Kidney (tissue), 14 donors: ENCODE data around the gene WDR13. TPM values are rescaled to one million over a fixed set of nuclear protein-coding genes. Genes with fewer than 3 reads are reported as not detected.

ENCODE experiments used
- DNase-seq, 5 donors: peaks; one replicate each; pipeline ENCODE4 v3.0.0-alpha.2; 2013 to 2020
- FAIRE-seq: peaks from 2 replicates; lab custom pipeline; 2012; peaks lifted over from hg19 to GRCh38; lab: Jason Lieb, UNC
- H3K27ac ChIP-seq, 2 donors: one replicate each; pipeline ENCODE4 v1.7.0; 2013; ENCODE audit warnings: low read depth in 2 of 2, low read length in 2 of 2, inconsistent platforms in 1 of 2
- H3K27me3 ChIP-seq: one replicate; pipeline ENCODE4 v1.7.1; 2013; ENCODE audit warnings: low read length, inconsistent platforms; ENCODE audit not compliant: control insufficient read depth, insufficient read depth
- H3K36me3 ChIP-seq, 3 donors: one replicate each; pipeline versions ENCODE4 v1.7.0 to v1.7.1; 2013; ENCODE audit warnings: low read length in 3 of 3, control low read depth in 1 of 3, inconsistent platforms in 1 of 3; ENCODE audit not compliant: insufficient read depth in 3 of 3, control insufficient read depth in 2 of 3
- H3K4me1 ChIP-seq, 3 donors: one replicate each; pipeline versions ENCODE4 v1.7.0 to v1.7.1; 2013; ENCODE audit warnings: low read length in 3 of 3, inconsistent platforms in 1 of 3, low read depth in 1 of 3; ENCODE audit not compliant: control insufficient read depth in 2 of 3, insufficient read depth in 2 of 3
- H3K4me3 ChIP-seq, 3 donors: one replicate each; pipeline versions ENCODE4 v1.7.0 to v1.8.1; 2013; ENCODE audit warnings: low read length in 3 of 3, control low read depth in 1 of 3, inconsistent platforms in 1 of 3
- H3K9ac ChIP-seq, 3 donors: one replicate each; pipeline versions ENCODE4 v1.7.0 to v1.7.1; 2013; ENCODE audit warnings: low read length in 3 of 3, control low read depth in 1 of 3, inconsistent platforms in 1 of 3
- H3K9me3 ChIP-seq, 3 donors: one replicate each; pipeline versions ENCODE4 v1.7.0 to v1.7.1; 2013; ENCODE audit warnings: low read length in 3 of 3, control low read depth in 1 of 3, inconsistent platforms in 1 of 3; ENCODE audit not compliant: control insufficient read depth in 2 of 3, insufficient read depth in 1 of 3
- intact Hi-C: fragments of 100-400 bp; cut with DNase I; formaldehyde crosslinking; loops from one replicate; pipeline ENCODE4 v1.11.1; 2022
- polyA plus RNA-seq: library from polyadenylated mRNA; stranded (reverse); fragments of 350-450 nt; fragmentation: Illumina TruSeq; extraction: RNeasy Lipid Tissue Mini Kit (QIAGEN cat#74804); gene quantifications from one replicate; pipeline ENCODE4 v1.2.3, GENCODE V29; 2014; ENCODE audit warnings: low read depth, low replicate concordance; ENCODE audit not compliant: insufficient read depth
- total RNA-seq: library from RNA; stranded (reverse); fragmentation: NEBNext Ultra II Directional; extraction: Animal tissue kit (Norgen Biotek cat#: 25700); gene quantifications from one replicate; pipeline ENCODE4 v1.2.1, GENCODE V29; 2021
- TF ChIP-seq, protein P1 (sequence below): IDR thresholded peaks from 3 replicates; pipeline ENCODE4 v1.5.1; 2012; ENCODE audit warnings: mild to moderate bottlenecking, moderate library complexity, borderline replicate concordance; ENCODE audit not compliant: insufficient read depth; ENCODE audit errors: extremely low read depth
- donor health status: control.
- donor health status: control.
- donor health status: control.
- donor health status: control.
- donor health status: control.
- donor health status: DM: yes; HTN: yes; CAD: no.
- donor health status: Normal renal cell carcinoma (clear cell type).

WDR13 gene
- total and polyA plus RNA-seq, 2 donors from 2014 or later: 177 to 201 TPM

- H3K9ac ChIP-seq: no peak overlapping the region
- FAIRE-seq (no peak), DNase-seq (no peak)
- H3K27me3 ChIP-seq: no peaks in the 10 kb centered on the region
- TF ChIP-seq, protein P1, sequence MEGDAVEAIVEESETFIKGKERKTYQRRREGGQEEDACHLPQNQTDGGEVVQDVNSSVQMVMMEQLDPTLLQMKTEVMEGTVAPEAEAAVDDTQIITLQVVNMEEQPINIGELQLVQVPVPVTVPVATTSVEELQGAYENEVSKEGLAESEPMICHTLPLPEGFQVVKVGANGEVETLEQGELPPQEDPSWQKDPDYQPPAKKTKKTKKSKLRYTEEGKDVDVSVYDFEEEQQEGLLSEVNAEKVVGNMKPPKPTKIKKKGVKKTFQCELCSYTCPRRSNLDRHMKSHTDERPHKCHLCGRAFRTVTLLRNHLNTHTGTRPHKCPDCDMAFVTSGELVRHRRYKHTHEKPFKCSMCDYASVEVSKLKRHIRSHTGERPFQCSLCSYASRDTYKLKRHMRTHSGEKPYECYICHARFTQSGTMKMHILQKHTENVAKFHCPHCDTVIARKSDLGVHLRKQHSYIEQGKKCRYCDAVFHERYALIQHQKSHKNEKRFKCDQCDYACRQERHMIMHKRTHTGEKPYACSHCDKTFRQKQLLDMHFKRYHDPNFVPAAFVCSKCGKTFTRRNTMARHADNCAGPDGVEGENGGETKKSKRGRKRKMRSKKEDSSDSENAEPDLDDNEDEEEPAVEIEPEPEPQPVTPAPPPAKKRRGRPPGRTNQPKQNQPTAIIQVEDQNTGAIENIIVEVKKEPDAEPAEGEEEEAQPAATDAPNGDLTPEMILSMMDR: no peak
- peaks cover 0 to 14% (median 10%) of the 10 kb centered on the region in 3 donors for H3K4me1 ChIP-seq
- intact Hi-C loops: no loop called here
- H3K4me3 ChIP-seq: no peak overlapping the region
- H3K27ac ChIP-seq: no peak overlapping the region
- no peaks in the 10 kb centered on the region for H3K9me3 ChIP-seq
- peaks cover 15 to 32% (median 15%) of the 10 kb centered on the region in 3 donors for H3K36me3 ChIP-seq
Measured at GRCh38 chrX:48578661-48579128, 18.6 kb upstream of the WDR13 start.

DNA sequence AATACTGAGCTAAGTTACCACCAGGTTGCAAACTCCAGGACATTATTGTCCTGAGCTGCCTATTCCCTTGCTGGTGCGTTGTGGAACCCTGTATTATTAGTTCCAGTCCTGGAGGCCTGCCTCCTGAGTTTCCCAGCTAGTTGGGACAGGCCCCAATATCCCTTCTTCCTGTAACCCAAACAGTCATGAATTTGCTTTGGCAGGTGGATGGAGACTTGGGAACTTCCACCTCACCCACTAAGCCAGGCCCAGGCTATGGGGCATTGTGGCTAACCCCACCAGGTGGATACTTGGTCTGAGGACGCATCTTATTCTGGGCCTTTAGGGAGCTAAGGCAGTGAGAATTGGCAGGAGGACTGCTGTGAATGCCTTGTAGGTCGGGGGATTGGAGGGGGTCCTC lies 18.0 kb upstream of the WDR13 start:
- no peak for FAIRE-seq
- intact Hi-C loops: no loop called here

GRCh38 chrX:48580662-48581061 lies 16.6 kb upstream of the WDR13 start:
- Histone ChIP-seq H3K4me3 (no peak overlapping the region), H3K9me3 (no peaks in the 10 kb centered on the region), H3K27ac (no peak overlapping the region), H3K36me3 (peaks cover 15 to 27% (median 15%) of the 10 kb centered on the region in 3 donors), H3K9ac (no peak overlapping the region), H3K27me3 (no peaks in the 10 kb centered on the region), H3K4me1 (peaks cover 0 to 9% (median 6%) of the 10 kb centered on the region in 3 donors)
- TF ChIP-seq, protein P1: no peak
- FAIRE-seq (no peak), DNase-seq (no peak)
- intact Hi-C loops: no loop called here

More for the DNA sequence above, 18.0 kb upstream of the WDR13 start:
- Histone ChIP-seq H3K9ac (no peak overlapping the region), H3K4me1 (peaks cover 0 to 14% (median 10%) of the 10 kb centered on the region in 3 donors), H3K36me3 (peaks cover 15 to 32% (median 15%) of the 10 kb centered on the region in 3 donors), H3K9me3 (no peaks in the 10 kb centered on the region), H3K27ac (no peak overlapping the region), H3K27me3 (no peaks in the 10 kb centered on the region), H3K4me3 (no peak overlapping the region)
- DNase-seq: no peak
- TF ChIP-seq, protein P1: no peak

- H3K4me1 ChIP-seq: no peaks in the 10 kb centered on the region
- H3K9ac ChIP-seq: no peak overlapping the region
- FAIRE-seq (no peak), DNase-seq (no peak)
- H3K27ac ChIP-seq: no peak overlapping the region
- no peak overlapping the region for H3K4me3 ChIP-seq
- intact Hi-C loops: no loop called here
- TF ChIP-seq, protein P1: no peak
- no peaks in the 10 kb centered on the region for H3K36me3 ChIP-seq
- H3K27me3 ChIP-seq: no peaks in the 10 kb centered on the region
- H3K9me3 ChIP-seq: no peaks in the 10 kb centered on the region
Measured at GRCh38 chrX:48584698-48585097, 12.6 kb upstream of the WDR13 start.
